GM12891 (cell line): ENCODE results near the gene AGFG1.

ENCODE experiments used
- DNase-seq: peaks from one replicate; pipeline ENCODE4 v3.0.0; 2011; ENCODE audit warnings: low spot score; ENCODE audit not compliant: insufficient read length
- FAIRE-seq: peaks from 2 replicates; lab custom pipeline; 2011; peaks lifted over from hg19 to GRCh38; lab: Jason Lieb, UNC
- PAX5 ChIP-seq: IDR thresholded peaks from 2 replicates; pipeline ENCODE4 v1.6.1; 2011; ENCODE audit warnings: low read length, moderate library complexity, mild to moderate bottlenecking; ENCODE audit not compliant: insufficient read depth, severe bottlenecking
- POLR2A ChIP-seq: IDR thresholded peaks from 2 replicates; pipeline ENCODE4 v1.6.1; 2011; ENCODE audit warnings: low read depth, low read length, control low read depth
- POLR2AphosphoS5 ChIP-seq: IDR thresholded peaks from 2 replicates; pipeline ENCODE4 v1.6.1; 2011; ENCODE audit warnings: low read depth, low read length, control low read depth
- POU2F2 ChIP-seq: IDR thresholded peaks from 2 replicates; pipeline ENCODE4 v1.6.1; 2011; ENCODE audit warnings: low read depth, mild to moderate bottlenecking, control low read depth, low read length, moderate library complexity
- SPI1 ChIP-seq: IDR thresholded peaks from 2 replicates; pipeline ENCODE4 v1.6.1; 2011; ENCODE audit warnings: low read depth, low read length, control low read depth
- TAF1 ChIP-seq: IDR thresholded peaks from 2 replicates; pipeline ENCODE4 v1.6.1; 2011; ENCODE audit warnings: low read depth, low read length, control low read depth

Gene AGFG1

GRCh38 chr2:227461811-227462461 is 10.0 kb upstream of the AGFG1 start:
- FAIRE-seq, result peak; percentile 94
- TF ChIP-seq POLR2AphosphoS5, result no peak
- no peak for TF ChIP-seq PAX5
- no peak for TF ChIP-seq POU2F2
- no peak for TF ChIP-seq SPI1
- no peak for TF ChIP-seq TAF1
- no peak for TF ChIP-seq POLR2A
- DNase-seq, result no peak

GRCh38 chr2:227462462-227462951 is 9.4 kb upstream of the AGFG1 start:
- TF ChIP-seq PAX5, result no peak
- peak; percentile 28; the same call in 1 of the 2 replicates for TF ChIP-seq SPI1
- TF ChIP-seq POLR2AphosphoS5, result no peak
- TF ChIP-seq POLR2A, result no peak
- peak; percentile 96 for TF ChIP-seq POU2F2
- no peak for TF ChIP-seq TAF1
- FAIRE-seq, result no peak
- DNase-seq, result no peak

- TF ChIP-seq PAX5, result no peak
- no peak for TF ChIP-seq POLR2A
- 0 out of 2 replicates have a peak, but pooled peaks have one; percentile 9 for TF ChIP-seq TAF1
- no peak for TF ChIP-seq SPI1
- FAIRE-seq (no peak), DNase-seq (no peak)
Observed at GRCh38 chr2:227462972-227463931, 8.7 kb upstream of the AGFG1 start.

DNA sequence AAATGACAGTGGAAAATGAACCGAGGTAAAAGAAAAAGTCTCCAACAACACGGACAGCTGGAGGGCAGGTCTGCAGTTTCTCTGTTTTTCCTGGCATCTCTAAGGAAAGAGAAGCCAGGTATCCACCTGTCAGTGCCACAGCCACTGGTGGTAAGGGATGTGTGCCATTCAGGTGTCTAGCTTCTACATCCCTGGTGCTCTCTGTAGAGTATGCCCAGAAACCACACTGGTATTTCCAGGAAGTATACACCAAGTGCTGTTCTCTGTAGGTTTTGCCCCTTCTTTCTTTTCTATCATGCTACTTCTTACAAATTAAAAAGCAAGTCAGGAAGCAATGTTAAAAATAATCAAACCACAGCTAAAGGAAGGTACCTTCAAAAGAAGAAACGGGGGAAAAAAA is 7.6 kb upstream of the AGFG1 start:
- DNase-seq, result no peak
- TF ChIP-seq SPI1 (no peak), TAF1 (no peak), POLR2AphosphoS5 (no peak), POLR2A (no peak), PAX5 (no peak), POU2F2 (no peak)
- FAIRE-seq, result no peak

DNA sequence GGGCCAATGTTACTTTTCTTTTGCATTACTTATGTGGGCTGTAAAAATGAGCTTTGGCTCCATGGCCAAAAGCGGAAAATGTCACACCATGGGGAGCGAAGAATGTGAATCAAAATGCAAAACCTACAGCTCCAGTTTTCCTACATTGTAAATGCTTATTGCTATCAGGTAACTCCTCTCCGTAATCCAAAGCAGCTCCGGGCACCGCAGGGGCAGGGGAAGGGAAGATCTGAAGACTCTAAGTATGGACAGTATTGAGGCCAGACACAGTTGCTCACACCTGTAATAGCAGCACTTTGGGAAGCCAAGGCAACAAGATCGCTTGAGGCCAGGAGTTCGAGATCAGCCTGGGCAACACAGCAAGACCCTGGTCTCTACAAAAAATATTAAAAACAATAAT is 7.1 kb upstream of the AGFG1 start:
- DNase-seq, result no peak
- no peak for TF ChIP-seq SPI1
- TF ChIP-seq POLR2AphosphoS5, result no peak
- TF ChIP-seq POLR2A, result no peak
- TF ChIP-seq PAX5, result no peak
- no peak for TF ChIP-seq TAF1
- no peak for TF ChIP-seq POU2F2
- no peak for FAIRE-seq

- no peak for FAIRE-seq
Observed at GRCh38 chr2:227466887-227467600, 4.9 kb upstream of the AGFG1 start.

DNA sequence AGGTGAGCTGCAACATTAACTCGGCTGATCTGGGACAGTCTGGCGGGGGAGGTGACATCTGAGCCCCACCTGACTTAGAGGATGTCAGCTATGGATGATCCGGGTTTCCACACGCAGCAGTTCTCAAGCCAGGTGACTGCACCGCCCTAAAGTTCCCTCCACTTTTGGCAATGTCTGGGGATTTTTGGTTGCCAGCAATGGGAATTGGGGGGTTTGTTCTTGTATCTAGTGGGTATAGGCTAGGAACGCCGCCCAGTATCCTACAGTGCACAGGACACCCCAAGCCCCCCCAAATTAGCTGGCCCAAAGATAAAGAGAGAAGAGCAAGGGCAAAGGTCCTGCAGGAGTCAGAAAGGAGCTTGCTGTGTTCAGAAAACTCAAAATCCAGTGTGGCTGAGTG is 544 bp upstream of the AGFG1 start:
- TF ChIP-seq POLR2AphosphoS5 (no peak), TAF1 (no peak), POLR2A (no peak), PAX5 (no peak), POU2F2 (no peak), SPI1 (no peak)
- no peak for FAIRE-seq

More at GRCh38 chr2:227466887-227467600, 4.9 kb upstream of the AGFG1 start:
- DNase-seq, result no peak
- TF ChIP-seq TAF1, result no peak
- no peak for TF ChIP-seq PAX5
- TF ChIP-seq POLR2A, result no peak
- no peak for TF ChIP-seq POLR2AphosphoS5
- no peak for TF ChIP-seq SPI1
- TF ChIP-seq POU2F2, result no peak

DNA sequence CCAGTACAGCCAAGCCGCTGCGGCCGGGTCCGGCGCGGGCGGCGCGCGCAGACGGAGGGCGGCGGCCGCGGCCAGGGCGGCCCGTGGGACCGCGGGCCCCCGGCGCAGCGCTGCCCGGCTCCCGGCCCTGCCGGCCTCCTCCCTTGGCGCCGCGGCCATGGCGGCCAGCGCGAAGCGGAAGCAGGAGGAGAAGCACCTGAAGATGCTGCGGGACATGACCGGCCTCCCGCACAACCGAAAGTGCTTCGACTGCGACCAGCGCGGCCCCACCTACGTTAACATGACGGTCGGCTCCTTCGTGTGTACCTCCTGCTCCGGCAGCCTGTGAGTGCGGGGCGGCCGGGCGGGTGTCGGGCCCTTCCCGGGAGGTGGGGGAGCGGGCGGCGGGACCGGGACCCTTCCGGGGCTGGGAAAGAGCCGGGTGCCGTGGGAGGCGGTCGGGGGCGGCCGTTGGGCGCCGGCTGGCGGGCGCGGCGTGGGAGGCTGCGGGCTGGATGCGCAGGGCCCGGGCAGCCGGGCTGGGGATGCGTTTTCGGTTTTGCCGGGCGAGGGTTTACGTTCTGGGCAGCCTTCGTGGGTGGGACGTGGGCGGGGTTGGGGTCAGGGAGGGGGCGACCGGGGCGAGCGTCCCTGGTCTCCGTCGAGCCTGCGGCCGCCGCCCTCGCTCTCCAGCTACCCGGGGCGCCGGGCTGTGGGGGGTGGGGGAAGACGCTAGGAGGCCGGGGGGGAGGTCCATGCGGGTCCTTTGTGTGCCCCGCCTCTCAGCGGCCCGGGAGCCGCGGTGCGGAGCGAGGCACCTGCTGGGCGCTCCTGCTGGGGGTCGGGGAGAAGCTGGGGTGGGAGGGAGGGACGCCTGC is 537 bp downstream of the AGFG1 start:
- DNase-seq (peak; percentile 64), FAIRE-seq (peak; percentile 5)
- TF ChIP-seq PAX5 (peak; percentile 11), SPI1 (no peak), POLR2AphosphoS5 (no peak)

More for the DNA sequence above, 544 bp upstream of the AGFG1 start:
- no peak for DNase-seq

- TF ChIP-seq PAX5 (no peak), TAF1 (no peak), POLR2AphosphoS5 (no peak), POU2F2 (no peak), POLR2A (no peak), SPI1 (no peak)
- FAIRE-seq (no peak), DNase-seq (no peak)
Observed at GRCh38 chr2:227473122-227473461, 1.1 kb downstream of the AGFG1 start.
